MCF 10A (cell line): ENCODE measurements around the gene UBE2Q1. TPM values are rescaled to one million over a fixed set of nuclear protein-coding genes. Genes with fewer than 3 reads are reported as not detected.

Source experiments
- BruUV-seq: library from RNA; stranded (reverse); fragments of 400-500 nt; replicated peaks from 2 replicates; lab custom pipeline; 2021; lab: Mats Ljungman, UMichigan
- CTCF ChIA-PET: fragments of 300-600 bp; sonication (Branson Sonifier 250); formaldehyde crosslinking; extraction: SDS; loops from one replicate; lab custom pipeline; 2021; ENCODE audit warnings: antibody characterized with exemption, inconsistent platforms; lab: Yijun Ruan, JAX
- POLR2A ChIA-PET: fragments of 300-600, 350-650 bp; sonication (Branson Sonifier 250); formaldehyde crosslinking; extraction: SDS; loops from one replicate; lab custom pipeline; 2020; ENCODE audit warnings: antibody characterized with exemption, inconsistent platforms; lab: Yijun Ruan, JAX
- DNase-seq: peaks from one replicate; pipeline ENCODE4 v3.0.0-alpha.2; 2018; ENCODE audit not compliant: unreplicated experiment
- H3K27ac Mint-ChIP-seq: one replicate; pipeline ENCODE4 v1.8.0; 2022; ENCODE audit warnings: mild to moderate bottlenecking, low read depth, mixed read lengths; ENCODE audit not compliant: unreplicated experiment
- H3K27me3 Mint-ChIP-seq: one replicate; pipeline ENCODE4 v1.8.0; 2022; ENCODE audit warnings: mixed read lengths; ENCODE audit not compliant: insufficient read depth, unreplicated experiment
- H3K36me3 Mint-ChIP-seq: one replicate; pipeline ENCODE4 v1.8.0; 2022; ENCODE audit warnings: mild to moderate bottlenecking, moderate library complexity, mixed read lengths; ENCODE audit not compliant: insufficient read depth, unreplicated experiment
- H3K4me1 Mint-ChIP-seq: one replicate; pipeline ENCODE4 v1.8.0; 2022; ENCODE audit warnings: mixed read lengths; ENCODE audit not compliant: insufficient read depth, unreplicated experiment
- H3K4me3 Mint-ChIP-seq: one replicate; pipeline ENCODE4 v1.8.0; 2022; ENCODE audit warnings: mild to moderate bottlenecking, moderate library complexity, mixed read lengths; ENCODE audit not compliant: unreplicated experiment
- H3K9me3 Mint-ChIP-seq: one replicate; pipeline ENCODE4 v1.8.0; 2022; ENCODE audit warnings: mixed read lengths; ENCODE audit not compliant: unreplicated experiment
- intact Hi-C: fragments of 100-400 bp; cut with micrococcal nuclease; formaldehyde crosslinking; loops from 2 replicates; pipeline ENCODE4 v1.14.1; 2022
- total RNA-seq: library from RNA; stranded (reverse); gene quantifications from 2 replicates; pipeline ENCODE4 v1.2.3, GENCODE V29; 2022
- TF ChIP-seq, protein P1 (sequence below): fragments of 200-600 bp; IDR thresholded peaks from one replicate; pipeline ENCODE4 v1.8.0; 2022; ENCODE audit warnings: antibody characterized with exemption, mild to moderate bottlenecking; ENCODE audit not compliant: unreplicated experiment

UBE2Q1 gene
- total RNA-seq, 1 experiment from 2014 or later: 111 TPM

GRCh38 chr1:154547105-154547732, 11.2 kb downstream of the UBE2Q1 start:
- DNase-seq: no peak
- no peak overlapping the region for H3K4me3 Mint-ChIP-seq
- intact Hi-C loops: loop anchor here (2.0 to 10.0 kb wide), 2 partner anchors 140 to 362 kb away; no protein-coding TSS in a partner anchor
- POLR2A ChIA-PET: interaction anchor here (0.7 to 2.8 kb wide), 6 partner anchors 9 to 312 kb away, joined by 3 to 22 read pairs (median 3); partner anchors contain the start of gene UBE2Q1
- H3K36me3 Mint-ChIP-seq: peaks cover 34% of the 10 kb centered on the region
- H3K9me3 Mint-ChIP-seq: no peaks in the 10 kb centered on the region
- no peak overlapping the region for H3K27ac Mint-ChIP-seq
- CTCF ChIA-PET: interaction anchor here (0.6 to 11.3 kb wide), 29 partner anchors 9 to 1014 kb away, joined by 3 to 128 read pairs (median 4); no protein-coding TSS in a partner anchor
- H3K27me3 Mint-ChIP-seq: peaks cover 22% of the 10 kb centered on the region
- TF ChIP-seq, protein P1, sequence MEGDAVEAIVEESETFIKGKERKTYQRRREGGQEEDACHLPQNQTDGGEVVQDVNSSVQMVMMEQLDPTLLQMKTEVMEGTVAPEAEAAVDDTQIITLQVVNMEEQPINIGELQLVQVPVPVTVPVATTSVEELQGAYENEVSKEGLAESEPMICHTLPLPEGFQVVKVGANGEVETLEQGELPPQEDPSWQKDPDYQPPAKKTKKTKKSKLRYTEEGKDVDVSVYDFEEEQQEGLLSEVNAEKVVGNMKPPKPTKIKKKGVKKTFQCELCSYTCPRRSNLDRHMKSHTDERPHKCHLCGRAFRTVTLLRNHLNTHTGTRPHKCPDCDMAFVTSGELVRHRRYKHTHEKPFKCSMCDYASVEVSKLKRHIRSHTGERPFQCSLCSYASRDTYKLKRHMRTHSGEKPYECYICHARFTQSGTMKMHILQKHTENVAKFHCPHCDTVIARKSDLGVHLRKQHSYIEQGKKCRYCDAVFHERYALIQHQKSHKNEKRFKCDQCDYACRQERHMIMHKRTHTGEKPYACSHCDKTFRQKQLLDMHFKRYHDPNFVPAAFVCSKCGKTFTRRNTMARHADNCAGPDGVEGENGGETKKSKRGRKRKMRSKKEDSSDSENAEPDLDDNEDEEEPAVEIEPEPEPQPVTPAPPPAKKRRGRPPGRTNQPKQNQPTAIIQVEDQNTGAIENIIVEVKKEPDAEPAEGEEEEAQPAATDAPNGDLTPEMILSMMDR: no peak
- peaks cover 10% of the 10 kb centered on the region for H3K4me1 Mint-ChIP-seq
- no TSS peak for BruUV-seq

DNA sequence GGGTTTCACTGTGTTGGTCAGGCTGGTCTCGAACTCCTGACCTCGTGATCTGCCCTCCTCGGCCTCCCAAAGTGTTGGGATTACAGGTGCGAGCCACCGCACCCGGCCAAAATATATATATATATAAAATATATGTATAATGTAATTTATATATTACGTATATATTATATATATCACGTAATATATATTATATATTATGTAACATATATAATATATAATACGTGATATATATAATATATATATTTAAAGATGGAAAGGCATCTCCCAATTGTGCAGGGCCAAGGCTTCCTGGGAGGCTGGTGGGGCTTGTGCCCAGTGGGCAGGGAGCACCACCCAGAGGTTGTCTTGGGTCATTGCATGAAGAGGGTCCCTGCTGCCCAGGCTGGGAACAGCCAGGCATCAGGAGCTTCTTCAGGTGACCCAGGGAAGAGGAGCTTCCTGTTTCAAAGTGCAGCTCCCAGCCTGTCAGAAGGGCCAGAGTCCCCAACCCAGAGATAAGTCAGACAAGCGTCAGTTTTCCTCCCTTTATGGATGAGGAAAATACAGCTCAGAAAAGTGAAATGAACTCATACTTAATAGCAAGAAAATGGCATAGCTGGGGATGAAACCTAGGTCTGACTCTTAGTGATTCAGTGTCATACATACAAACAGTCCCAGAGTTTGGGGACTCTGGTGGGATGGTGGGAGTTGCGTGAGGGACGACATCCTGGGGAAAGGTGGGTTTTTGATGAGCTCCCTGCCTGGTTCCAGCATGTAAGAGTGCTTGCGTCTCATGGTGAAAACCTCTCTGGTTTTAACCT, 12.0 kb downstream of the UBE2Q1 start:
- Mint-ChIP-seq H3K27me3 (peaks cover 30% of the 10 kb centered on the region), H3K9me3 (no peaks in the 10 kb centered on the region), H3K36me3 (peaks cover 26% of the 10 kb centered on the region), H3K4me1 (peaks cover 10% of the 10 kb centered on the region), H3K4me3 (no peak overlapping the region), H3K27ac (no peak overlapping the region)
- TF ChIP-seq, protein P1: peak; percentile 87
- BruUV-seq: no TSS peak
- DNase-seq: peak; percentile 83
- intact Hi-C loops: loop anchor here (1.0 to 10.0 kb wide), 5 partner anchors 66 to 362 kb away; partner anchors contain the start of gene HAX1
- ChIA-PET CTCF (interaction anchor here (0.5 to 11.3 kb wide), 34 partner anchors 10 to 1014 kb away, joined by 3 to 128 read pairs (median 3); partner anchors contain the start of gene ADAR), POLR2A (interaction anchor here (0.6 to 2.8 kb wide), 7 partner anchors 8 to 313 kb away, joined by 3 to 22 read pairs (median 3); partner anchors contain the start of gene UBE2Q1)

DNA sequence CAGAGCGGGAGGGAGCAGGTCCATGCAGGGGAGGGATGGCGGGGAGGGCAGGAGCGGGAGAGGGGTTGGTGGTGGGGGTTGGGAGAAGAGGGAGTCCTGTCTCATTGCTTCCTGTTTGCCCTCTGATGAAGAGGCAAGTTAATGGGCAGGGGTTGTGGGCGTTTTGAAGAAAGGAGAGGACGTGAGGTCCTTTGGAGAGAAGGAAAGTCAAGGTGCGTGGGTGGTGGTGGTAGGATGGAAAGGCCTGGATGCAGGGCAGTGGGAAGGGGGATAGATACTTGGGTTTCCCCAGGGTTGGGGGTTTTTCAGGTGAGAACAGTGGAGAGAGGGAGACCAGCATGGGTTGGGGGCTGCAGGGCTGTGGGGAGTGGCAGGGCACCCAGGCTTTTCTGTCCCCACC, 17.2 kb downstream of the UBE2Q1 start:
- Mint-ChIP-seq H3K27ac (no peak overlapping the region), H3K4me3 (no peak overlapping the region), H3K9me3 (no peaks in the 10 kb centered on the region), H3K4me1 (no peaks in the 10 kb centered on the region), H3K36me3 (no peaks in the 10 kb centered on the region), H3K27me3 (peaks cover 68% of the 10 kb centered on the region)
- POLR2A ChIA-PET: interaction anchor here (0.7 kb wide), 1 partner anchor 38 kb away, joined by 3 read pairs; no protein-coding TSS in a partner anchor
- CTCF ChIA-PET: interaction anchor here (0.5 to 3.1 kb wide), 4 partner anchors 62 to 549 kb away, joined by 3 to 12 read pairs (median 3); no protein-coding TSS in a partner anchor
- TF ChIP-seq, protein P1: no peak
- DNase-seq: no peak
- intact Hi-C loops: loop anchor here (10.0 kb wide), 1 partner anchor 356 kb away; no protein-coding TSS in a partner anchor
- no TSS peak for BruUV-seq
